Measurements from ENCODE around the gene FLT3. TPM values are rescaled to one million over a fixed set of nuclear protein-coding genes. Genes with fewer than 3 reads are reported as not detected.
A peak's percentile ranks its signal among the peaks of the same experiment; 100 is the strongest.

FLT3 gene
- total and polyA plus RNA-seq, 10 of the 15 experiments (the other 5 are each of a cell fraction or from before 2014, with no cell fraction given): 0.04 to 0.19 (median 0.11) TPM; not detected in 1

DNA sequence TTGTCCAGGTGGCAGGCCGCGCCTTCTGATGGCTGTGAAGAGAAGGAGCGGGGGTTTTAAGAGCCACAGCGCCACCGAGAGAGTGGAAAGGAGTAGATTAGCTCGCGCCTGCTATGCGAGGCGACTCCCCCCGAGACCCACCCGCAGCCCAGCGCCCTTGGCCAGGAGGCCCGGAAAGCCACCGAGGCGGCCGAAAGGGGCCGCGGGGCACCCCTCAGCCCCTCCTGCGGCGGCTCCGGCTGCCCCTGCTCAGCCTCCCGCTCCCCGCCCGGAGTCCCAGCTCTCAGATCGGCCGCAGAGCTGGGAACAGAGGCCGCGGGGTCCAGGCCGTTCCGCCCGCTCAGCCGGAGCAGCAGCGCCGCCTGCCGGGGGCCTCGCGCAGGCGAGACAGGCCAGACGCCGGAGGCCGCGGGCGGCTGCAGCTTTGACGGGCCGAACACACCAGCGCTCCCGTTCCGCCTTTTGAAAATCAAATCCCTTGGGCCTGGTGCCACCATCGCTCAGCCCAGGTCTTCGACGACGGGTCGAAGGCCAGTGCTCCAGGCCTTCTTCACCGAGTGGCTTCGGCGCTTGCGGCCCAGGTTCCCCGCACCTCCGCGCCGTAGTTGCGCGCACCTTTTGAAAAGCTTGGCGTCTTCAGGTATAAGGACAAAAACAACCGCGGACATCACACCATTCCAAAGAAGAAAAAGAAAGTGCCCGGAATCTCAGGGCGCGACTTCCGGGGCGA, 146.5 kb downstream of the FLT3 start:
- FAIRE-seq (no peak), DNase-seq (ENCODE audit: low read depth, low spot score) (no peak), ATAC-seq (peak; percentile 99)
- WGBS (ENCODE audit: insufficient coverage, insufficient replicate concordance, low lambda C conversion rate, missing lambda C conversion rate): 8% methylated on average over 65 of the region's 71 CpGs
- H3K4me1 ChIP-seq (ENCODE audit: control insufficient read depth, insufficient read depth, low read length): peaks cover 9% of the 10 kb centered on the region
- no peaks in the 10 kb centered on the region for H3K9me3 ChIP-seq (replicated peaks; ENCODE audit: control insufficient read depth, insufficient read depth, low read length)
- H3K9ac ChIP-seq (ENCODE audit: control insufficient read depth, insufficient read depth, low read length): peak overlapping the region; percentile 22; the same call in 1 of the 2 replicates
- ChIA-PET CTCF (interaction anchor here (0.5 to 14.0 kb wide), 41 partner anchors 9 to 917 kb away, joined by 3 to 360 read pairs (median 5); no protein-coding TSS in a partner anchor), POLR2A (interaction anchor here (1.3 kb wide), 1 partner anchor 123 kb away, joined by 7 read pairs; no protein-coding TSS in a partner anchor), SMC1A (ENCODE audit: uncharacterized antibody, unreplicated experiment) (interaction anchor here (0.6 to 6.4 kb wide), 13 partner anchors 9 to 1733 kb away, joined by 3 to 112 read pairs (median 4); partner anchors contain the start of gene PDX1), RAD21 (ENCODE audit: unreplicated experiment) (interaction anchor here (0.7 to 5.8 kb wide), 17 partner anchors 8 to 968 kb away, joined by 3 to 163 read pairs (median 6); partner anchors contain the start of gene PDX1)
- peak overlapping the region; percentile 77 for H3K4me2 ChIP-seq (ENCODE audit: control insufficient read depth, insufficient read depth)
- BruUV-seq (replicated peaks): no TSS peak
- H3K4me3 ChIP-seq: peak overlapping the region; percentile 43; the same call in 1 of the 2 replicates
- H3K27ac ChIP-seq (ENCODE audit: control insufficient read depth, insufficient read depth): no peak overlapping the region
- H4K20me1 ChIP-seq (ENCODE audit: control insufficient read depth, insufficient read depth): no peaks in the 10 kb centered on the region
- H2AFZ ChIP-seq (ENCODE audit: control insufficient read depth, low read depth, low read length): peak overlapping the region; percentile 72
- H3K79me2 ChIP-seq (ENCODE audit: control insufficient read depth, insufficient read depth, low read length): no peaks in the 10 kb centered on the region
- H3K36me3 ChIP-seq (ENCODE audit: control insufficient read depth in 2 of 2, insufficient read depth in 2 of 2, low read length in 1 of 2): no peaks in the 10 kb centered on the region
- in situ Hi-C loops (cut with MboI): no loop called here
- intact Hi-C loops (cut with micrococcal nuclease; ENCODE audit: unreplicated experiment): loop anchor here (1.0 to 2.0 kb wide), 2 partner anchors 85 to 124 kb away; no protein-coding TSS in a partner anchor
- H3K27me3 ChIP-seq (replicated peaks in 1 of 2; ENCODE audit: control insufficient read depth in 2 of 2, insufficient read depth in 2 of 2, low read length in 1 of 2): peaks cover 9 to 10% of the 10 kb centered on the region in 2 experiments
- TF ChIP-seq BACH1 (IDR thresholded peaks at IDR 0.05; ENCODE audit: borderline replicate concordance) (no peak), STAT3 (IDR thresholded peaks at IDR 0.05; ENCODE audit: low read depth, low read length) (no peak), TBL1XR1 (IDR thresholded peaks at IDR 0.05; ENCODE audit: low read depth, low read length) (no peak), PML (IDR thresholded peaks at IDR 0.05; ENCODE audit: low read length) (no peak), EZH2 (IDR thresholded peaks at IDR 0.05; ENCODE audit: borderline replicate concordance, control insufficient read depth, low read depth, low read length) (no peak), NKRF (conservative IDR thresholded peaks at IDR 0.05) (peak; percentile 30; the same call in 1 of the 2 replicates), SIN3A (IDR thresholded peaks at IDR 0.05; ENCODE audit: low read depth, low read length) (no peak), SMARCA5 (IDR thresholded peaks at IDR 0.05) (peak; percentile 93), ZNF592 (IDR thresholded peaks at IDR 0.05) (peak; percentile 32; the same call in 1 of the 2 replicates), YY1 (IDR thresholded peaks at IDR 0.05; ENCODE audit: low read depth, low read length) (peak; percentile 68), CHD2 (IDR thresholded peaks at IDR 0.05; ENCODE audit: borderline replicate concordance, low read depth, low read length) (no peak), SPI1 (IDR thresholded peaks at IDR 0.05; ENCODE audit: borderline replicate concordance, insufficient read depth, low read depth, low read length) (no peak), SUZ12 (IDR thresholded peaks at IDR 0.05; ENCODE audit: unreplicated experiment) (peak; percentile 39)
- TF ChIP-seq, protein P1, sequence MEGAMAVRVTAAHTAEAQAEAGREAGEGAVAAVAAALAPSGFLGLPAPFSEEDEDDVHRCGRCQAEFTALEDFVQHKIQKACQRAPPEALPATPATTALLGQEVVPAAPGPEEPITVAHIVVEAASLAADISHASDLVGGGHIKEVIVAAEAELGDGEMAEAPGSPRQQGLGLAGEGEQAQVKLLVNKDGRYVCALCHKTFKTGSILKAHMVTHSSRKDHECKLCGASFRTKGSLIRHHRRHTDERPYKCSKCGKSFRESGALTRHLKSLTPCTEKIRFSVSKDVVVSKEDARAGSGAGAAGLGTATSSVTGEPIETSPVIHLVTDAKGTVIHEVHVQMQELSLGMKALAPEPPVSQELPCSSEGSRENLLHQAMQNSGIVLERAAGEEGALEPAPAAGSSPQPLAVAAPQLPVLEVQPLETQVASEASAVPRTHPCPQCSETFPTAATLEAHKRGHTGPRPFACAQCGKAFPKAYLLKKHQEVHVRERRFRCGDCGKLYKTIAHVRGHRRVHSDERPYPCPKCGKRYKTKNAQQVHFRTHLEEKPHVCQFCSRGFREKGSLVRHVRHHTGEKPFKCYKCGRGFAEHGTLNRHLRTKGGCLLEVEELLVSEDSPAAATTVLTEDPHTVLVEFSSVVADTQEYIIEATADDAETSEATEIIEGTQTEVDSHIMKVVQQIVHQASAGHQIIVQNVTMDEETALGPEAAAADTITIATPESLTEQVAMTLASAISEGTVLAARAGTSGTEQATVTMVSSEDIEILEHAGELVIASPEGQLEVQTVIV (IDR thresholded peaks at IDR 0.05; ENCODE audit: borderline replicate concordance, partially characterized antibody): no peak
